Measurements from ENCODE around the gene NCOR2. TPM values are rescaled to one million over a fixed set of nuclear protein-coding genes. Genes with fewer than 3 reads are reported as not detected.

Gene NCOR2
- total RNA-seq, 1 donor from 2014 or later: 118 TPM

DNA sequence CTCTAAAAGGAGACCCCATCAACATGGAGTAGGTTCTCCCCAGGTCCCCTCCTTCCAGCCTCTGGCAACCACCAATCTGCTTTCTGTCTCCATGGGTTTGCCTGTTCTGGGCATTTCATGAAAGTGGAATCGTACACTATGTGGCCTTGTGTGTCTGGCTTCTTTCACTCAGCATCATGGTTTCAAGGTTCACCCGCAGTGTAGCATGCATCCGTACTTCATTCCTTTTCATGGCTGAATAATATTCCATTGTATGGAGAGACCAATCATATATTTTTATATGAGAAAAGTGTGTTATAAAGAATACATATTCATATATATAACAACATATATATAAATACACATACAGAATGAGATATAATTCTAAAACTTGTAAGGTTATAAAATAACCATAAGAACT lies 19.8 kb downstream of the NCOR2 start:
- no peaks in the 10 kb centered on the region for H3K9me3 Mint-ChIP-seq
- DNase-seq (ENCODE audit: low spot score): no peak

DNA sequence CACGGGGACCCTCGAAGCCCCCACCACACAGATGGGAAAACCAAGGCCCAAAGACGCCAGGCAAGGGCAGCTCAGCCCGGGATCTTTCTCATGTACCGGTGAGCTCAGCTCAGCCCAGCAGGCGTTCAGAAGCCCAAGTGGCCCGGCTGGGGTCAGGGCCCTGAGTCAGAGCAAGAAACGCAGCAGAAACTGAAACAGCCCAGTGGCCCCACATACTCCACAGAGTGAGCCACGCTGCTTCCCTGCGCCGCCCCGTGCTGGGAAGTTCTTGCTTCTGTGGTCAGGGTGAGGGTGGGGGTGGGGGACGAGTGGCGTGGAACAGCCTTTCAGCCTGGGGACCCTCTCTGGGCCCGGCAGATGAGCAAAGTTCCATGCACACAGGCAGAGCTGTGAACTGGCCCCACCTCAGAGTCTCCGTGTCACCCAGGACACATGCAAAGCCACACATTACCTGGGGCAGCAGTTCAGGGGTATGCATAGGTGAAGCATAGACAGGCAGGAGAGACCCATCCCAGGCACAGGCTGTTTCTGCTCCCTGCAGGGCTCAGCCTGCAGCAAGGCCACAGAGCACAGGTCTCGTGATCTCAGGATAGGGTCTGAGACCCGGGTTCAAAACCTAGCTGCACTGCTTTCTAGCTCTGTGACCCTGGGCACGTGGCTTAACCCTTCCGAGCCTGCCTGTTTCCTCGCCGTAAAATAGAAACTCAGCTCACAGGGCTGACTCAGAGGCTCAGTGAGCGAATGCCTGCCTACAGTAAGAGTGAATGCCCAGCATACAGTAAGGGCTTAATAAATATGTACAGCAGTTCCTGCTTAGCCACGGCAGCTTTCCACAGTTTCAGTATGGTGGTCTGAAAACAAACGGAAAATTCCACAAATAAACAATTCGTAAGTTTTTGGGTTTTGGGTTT lies 21.6 kb downstream of the NCOR2 start:
- H3K4me3 Mint-ChIP-seq: peak overlapping the region; percentile 26
- no peaks in the 10 kb centered on the region for H3K9me3 Mint-ChIP-seq
- DNase-seq (ENCODE audit: low spot score): peak; percentile 57
- peaks cover 6% of the 10 kb centered on the region for H3K36me3 Mint-ChIP-seq (ENCODE audit: low read depth)
- H3K4me1 Mint-ChIP-seq (ENCODE audit: low read depth): peaks cover 50% of the 10 kb centered on the region
- H3K27me3 Mint-ChIP-seq (ENCODE audit: insufficient read depth): peaks cover 3% of the 10 kb centered on the region
- peak overlapping the region; percentile 58 for H3K27ac Mint-ChIP-seq
- intact Hi-C loops (cut with micrococcal nuclease): loop anchor here (1.0 to 5.0 kb wide), 6 partner anchors 21 to 229 kb away; no protein-coding TSS in a partner anchor

More for the DNA sequence above, 19.8 kb downstream of the NCOR2 start:
- H3K27me3 Mint-ChIP-seq (ENCODE audit: insufficient read depth): peaks cover 3% of the 10 kb centered on the region
- H3K36me3 Mint-ChIP-seq (ENCODE audit: low read depth): peaks cover 6% of the 10 kb centered on the region
- H3K4me3 Mint-ChIP-seq: no peak overlapping the region
- peaks cover 62% of the 10 kb centered on the region for H3K4me1 Mint-ChIP-seq (ENCODE audit: low read depth)
- H3K27ac Mint-ChIP-seq: no peak overlapping the region
- intact Hi-C loops (cut with micrococcal nuclease): loop anchor here (2.0 to 5.0 kb wide), 2 partner anchors 95 to 219 kb away; no protein-coding TSS in a partner anchor

DNA sequence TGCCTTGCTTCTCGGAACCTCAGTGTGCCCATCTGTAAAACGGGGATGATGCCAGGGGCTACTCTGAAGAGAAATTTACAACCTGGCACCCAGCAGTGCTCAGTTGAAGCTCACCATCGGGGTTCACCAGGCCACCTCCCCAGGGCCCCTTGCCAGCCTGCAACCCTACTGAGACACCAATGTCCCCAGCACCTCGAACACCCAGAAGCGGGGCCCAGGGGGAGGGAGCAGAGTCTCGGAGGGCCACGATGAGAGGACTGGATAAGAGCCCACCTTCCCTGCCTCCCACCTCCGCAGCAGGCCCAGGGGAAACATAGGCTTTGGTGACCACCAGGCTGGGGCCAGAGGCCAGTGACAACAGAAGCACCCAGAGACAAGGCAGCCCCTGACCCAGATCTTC lies 22.4 kb downstream of the NCOR2 start:
- H3K36me3 Mint-ChIP-seq (ENCODE audit: low read depth): peaks cover 6% of the 10 kb centered on the region
- peaks cover 42% of the 10 kb centered on the region for H3K4me1 Mint-ChIP-seq (ENCODE audit: low read depth)
- peaks cover 3% of the 10 kb centered on the region for H3K27me3 Mint-ChIP-seq (ENCODE audit: insufficient read depth)
- DNase-seq (ENCODE audit: low spot score): no peak
- no peak overlapping the region for H3K27ac Mint-ChIP-seq
- no peak overlapping the region for H3K4me3 Mint-ChIP-seq
- intact Hi-C loops (cut with micrococcal nuclease): loop anchor here (1.0 to 5.0 kb wide), 4 partner anchors 21 to 230 kb away; no protein-coding TSS in a partner anchor
- H3K9me3 Mint-ChIP-seq: no peaks in the 10 kb centered on the region

DNA sequence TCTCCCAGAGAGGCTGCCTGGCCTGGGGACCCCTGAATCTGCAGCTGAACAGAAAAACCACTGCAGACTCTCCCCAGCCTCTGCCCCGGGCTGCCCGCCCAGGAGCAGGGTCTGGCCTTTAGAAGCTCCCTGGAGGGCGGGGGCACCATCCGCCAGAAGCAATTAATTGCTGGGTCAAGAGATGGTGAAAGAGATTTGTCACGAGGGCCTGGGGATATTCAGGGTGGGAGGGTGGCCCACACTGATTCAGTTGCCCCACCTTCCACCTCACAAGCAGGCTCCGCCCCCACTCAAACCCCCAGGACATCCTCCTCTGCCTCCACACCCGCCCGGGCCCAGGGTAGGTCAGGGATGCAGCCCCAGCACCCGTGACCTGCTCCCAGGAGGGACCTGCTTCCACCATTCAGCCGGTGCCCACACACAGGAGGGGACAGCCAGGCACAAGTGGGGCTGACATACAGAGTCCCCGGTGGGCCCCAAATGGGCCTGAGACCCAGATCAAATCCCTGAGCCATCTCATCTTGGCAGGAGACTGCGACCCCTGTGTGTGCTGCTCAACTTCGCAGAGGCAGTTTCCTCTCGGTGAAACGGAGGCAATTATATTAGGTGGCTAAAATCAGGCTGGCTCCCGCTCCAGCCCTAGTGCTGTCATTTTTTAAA lies 23.0 kb downstream of the NCOR2 start:
- H3K4me3 Mint-ChIP-seq: no peak overlapping the region
- peaks cover 43% of the 10 kb centered on the region for H3K4me1 Mint-ChIP-seq (ENCODE audit: low read depth)
- no peak for DNase-seq (ENCODE audit: low spot score)
- peaks cover 6% of the 10 kb centered on the region for H3K36me3 Mint-ChIP-seq (ENCODE audit: low read depth)
- no peaks in the 10 kb centered on the region for H3K9me3 Mint-ChIP-seq
- peaks cover 3% of the 10 kb centered on the region for H3K27me3 Mint-ChIP-seq (ENCODE audit: insufficient read depth)
- H3K27ac Mint-ChIP-seq: no peak overlapping the region
- intact Hi-C loops (cut with micrococcal nuclease): loop anchor here (2.0 kb wide), 1 partner anchor 230 kb away; no protein-coding TSS in a partner anchor

DNA sequence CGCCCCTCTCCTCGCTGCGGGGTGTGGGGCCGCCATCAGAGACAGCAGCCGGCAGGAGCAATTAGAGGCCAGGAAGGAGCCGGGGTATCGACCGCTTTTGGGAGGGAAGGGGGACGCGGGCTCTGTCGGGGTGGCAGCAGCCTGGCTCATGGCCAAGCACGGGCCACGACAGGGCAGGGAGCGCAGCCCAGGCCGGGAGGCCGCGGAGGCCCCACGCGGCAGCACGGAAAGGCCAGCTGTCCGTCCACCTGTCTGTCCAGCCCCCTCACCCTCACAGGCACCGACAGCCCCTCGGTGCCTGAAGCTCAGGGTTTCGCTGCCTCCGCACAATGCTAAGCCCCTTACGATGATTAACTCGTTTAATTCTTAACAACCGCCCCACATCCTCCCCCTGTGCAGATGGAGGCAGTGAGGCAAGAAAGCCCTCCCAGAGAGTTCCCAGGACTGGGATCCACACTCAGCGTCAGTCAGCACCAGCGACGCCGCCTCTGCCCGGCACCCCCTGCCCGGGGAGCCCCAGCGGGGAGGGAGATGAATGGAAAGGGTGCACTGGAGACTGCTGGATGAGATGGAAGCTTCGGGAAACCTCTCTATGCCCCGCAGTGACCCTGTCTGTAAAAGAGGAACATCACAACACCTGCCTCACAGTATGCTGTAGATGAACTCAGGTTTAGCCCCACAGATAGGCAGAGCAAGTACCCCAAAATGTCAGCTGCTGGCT lies 23.7 kb downstream of the NCOR2 start:
- peaks cover 6% of the 10 kb centered on the region for H3K36me3 Mint-ChIP-seq (ENCODE audit: low read depth)
- intact Hi-C loops (cut with micrococcal nuclease): loop anchor here (2.0 kb wide), 1 partner anchor 231 kb away; no protein-coding TSS in a partner anchor
- no peak overlapping the region for H3K4me3 Mint-ChIP-seq
- no peak overlapping the region for H3K27ac Mint-ChIP-seq
- no peaks in the 10 kb centered on the region for H3K9me3 Mint-ChIP-seq
- DNase-seq (ENCODE audit: low spot score): no peak
- peaks cover 3% of the 10 kb centered on the region for H3K27me3 Mint-ChIP-seq (ENCODE audit: insufficient read depth)
- peaks cover 41% of the 10 kb centered on the region for H3K4me1 Mint-ChIP-seq (ENCODE audit: low read depth)

DNA sequence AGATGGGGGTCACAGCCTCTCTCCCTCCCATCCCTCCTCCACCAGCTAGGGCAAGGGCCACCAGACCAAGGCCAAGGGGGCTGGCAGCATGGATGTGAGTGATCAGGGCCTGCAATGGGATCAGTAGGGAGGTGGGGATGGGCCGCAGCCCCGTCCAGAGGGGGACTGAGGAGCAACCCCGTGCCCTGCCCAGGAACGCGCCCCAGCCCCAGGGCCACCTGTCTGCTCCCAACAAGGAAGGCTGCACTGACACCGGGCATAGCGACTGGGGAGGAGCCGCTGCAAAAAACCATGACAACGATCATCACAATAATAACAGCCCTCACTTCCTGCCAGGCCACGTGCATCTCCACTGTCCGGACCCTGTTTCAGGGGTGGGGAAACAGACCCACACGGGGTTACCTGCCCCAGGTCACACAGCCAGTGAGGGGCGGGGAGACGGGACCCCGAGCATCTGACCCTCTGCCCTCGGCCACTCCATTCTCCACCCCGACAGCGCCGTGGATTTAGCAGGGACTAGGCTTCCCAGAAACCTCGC lies 24.3 kb downstream of the NCOR2 start:
- intact Hi-C loops (cut with micrococcal nuclease): no loop called here
- peaks cover 6% of the 10 kb centered on the region for H3K36me3 Mint-ChIP-seq (ENCODE audit: low read depth)
- H3K27me3 Mint-ChIP-seq (ENCODE audit: insufficient read depth): peaks cover 3% of the 10 kb centered on the region
- no peak for DNase-seq (ENCODE audit: low spot score)
- peaks cover 36% of the 10 kb centered on the region for H3K4me1 Mint-ChIP-seq (ENCODE audit: low read depth)
- H3K9me3 Mint-ChIP-seq: no peaks in the 10 kb centered on the region
- H3K27ac Mint-ChIP-seq: no peak overlapping the region
- H3K4me3 Mint-ChIP-seq: no peak overlapping the region

DNA sequence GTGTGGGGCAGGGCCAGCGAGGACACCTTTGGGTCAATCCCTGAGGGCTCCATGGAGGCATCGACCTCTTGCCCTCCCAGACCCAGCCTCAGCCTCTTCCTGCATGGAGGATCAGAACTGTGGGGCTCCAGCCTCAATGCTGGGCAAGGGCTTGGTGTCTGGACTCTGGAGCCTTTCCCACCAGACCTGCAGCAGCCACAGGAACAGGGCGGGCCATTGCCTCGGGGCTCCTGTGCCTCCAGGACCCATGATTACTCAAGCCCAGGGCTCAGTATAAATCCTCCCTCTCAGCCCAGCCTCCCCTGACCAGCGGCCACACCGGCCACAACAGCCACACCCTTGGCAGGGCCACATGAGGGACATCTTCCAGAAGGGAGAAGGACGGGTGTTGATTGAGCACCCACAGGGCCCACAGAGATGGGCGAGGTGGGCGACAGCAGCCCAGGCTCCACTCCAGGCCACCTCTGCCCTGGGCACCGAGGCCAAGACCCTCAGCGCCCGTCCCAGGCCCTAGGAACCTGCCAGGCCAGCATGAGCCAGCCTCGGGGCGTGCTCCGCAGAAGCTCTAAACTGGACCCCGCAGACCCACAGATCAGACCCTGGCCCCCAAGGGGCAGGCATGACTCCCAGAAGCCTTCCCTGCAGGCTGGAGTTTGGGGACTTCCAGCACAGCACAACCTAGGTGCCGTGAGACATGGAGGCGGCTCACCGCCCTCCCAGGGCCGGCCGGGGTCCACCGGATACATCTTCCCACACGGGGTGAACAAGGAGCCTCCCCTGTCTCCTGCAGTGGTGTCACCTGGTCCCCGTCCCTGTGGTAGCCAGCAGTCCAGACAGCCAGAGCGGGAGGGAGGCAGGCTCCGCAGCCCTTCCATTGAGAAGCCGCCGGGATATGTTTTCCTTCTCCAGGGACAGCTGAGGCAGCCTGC lies 25.1 kb downstream of the NCOR2 start:
- intact Hi-C loops (cut with micrococcal nuclease): no loop called here
- Mint-ChIP-seq H3K4me3 (no peak overlapping the region), H3K27me3 (ENCODE audit: insufficient read depth) (peaks cover 3% of the 10 kb centered on the region), H3K27ac (no peak overlapping the region), H3K9me3 (no peaks in the 10 kb centered on the region), H3K36me3 (ENCODE audit: low read depth) (peaks cover 2% of the 10 kb centered on the region), H3K4me1 (ENCODE audit: low read depth) (peaks cover 32% of the 10 kb centered on the region)
- DNase-seq (ENCODE audit: low spot score): no peak

DNA sequence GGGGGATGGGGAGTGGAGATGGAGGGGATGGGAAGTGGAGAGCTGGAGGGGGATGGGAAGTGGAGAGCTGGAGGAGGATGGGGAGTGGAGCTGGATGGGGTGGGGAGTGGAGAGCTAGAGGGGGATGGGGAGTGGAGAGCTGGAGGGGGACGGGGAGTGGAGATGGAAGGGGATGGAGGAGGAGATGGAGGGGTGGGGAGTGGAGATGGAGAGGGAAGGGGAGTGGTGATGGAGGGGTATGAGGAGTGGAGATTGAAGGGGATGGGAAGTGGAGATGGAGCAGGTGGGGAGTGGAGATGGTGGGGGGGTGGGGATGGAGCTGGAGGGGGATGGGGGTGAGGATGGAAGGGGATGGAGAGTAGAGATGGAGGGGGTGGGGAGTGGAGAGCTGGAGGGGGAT lies 26.1 kb downstream of the NCOR2 start:
- DNase-seq (ENCODE audit: low spot score): no peak
- no peaks in the 10 kb centered on the region for H3K9me3 Mint-ChIP-seq
- no peak overlapping the region for H3K27ac Mint-ChIP-seq
- H3K4me3 Mint-ChIP-seq: no peak overlapping the region
- peaks cover 24% of the 10 kb centered on the region for H3K4me1 Mint-ChIP-seq (ENCODE audit: low read depth)
- intact Hi-C loops (cut with micrococcal nuclease): no loop called here
- peaks cover 3% of the 10 kb centered on the region for H3K27me3 Mint-ChIP-seq (ENCODE audit: insufficient read depth)
- H3K36me3 Mint-ChIP-seq (ENCODE audit: low read depth): no peaks in the 10 kb centered on the region

DNA sequence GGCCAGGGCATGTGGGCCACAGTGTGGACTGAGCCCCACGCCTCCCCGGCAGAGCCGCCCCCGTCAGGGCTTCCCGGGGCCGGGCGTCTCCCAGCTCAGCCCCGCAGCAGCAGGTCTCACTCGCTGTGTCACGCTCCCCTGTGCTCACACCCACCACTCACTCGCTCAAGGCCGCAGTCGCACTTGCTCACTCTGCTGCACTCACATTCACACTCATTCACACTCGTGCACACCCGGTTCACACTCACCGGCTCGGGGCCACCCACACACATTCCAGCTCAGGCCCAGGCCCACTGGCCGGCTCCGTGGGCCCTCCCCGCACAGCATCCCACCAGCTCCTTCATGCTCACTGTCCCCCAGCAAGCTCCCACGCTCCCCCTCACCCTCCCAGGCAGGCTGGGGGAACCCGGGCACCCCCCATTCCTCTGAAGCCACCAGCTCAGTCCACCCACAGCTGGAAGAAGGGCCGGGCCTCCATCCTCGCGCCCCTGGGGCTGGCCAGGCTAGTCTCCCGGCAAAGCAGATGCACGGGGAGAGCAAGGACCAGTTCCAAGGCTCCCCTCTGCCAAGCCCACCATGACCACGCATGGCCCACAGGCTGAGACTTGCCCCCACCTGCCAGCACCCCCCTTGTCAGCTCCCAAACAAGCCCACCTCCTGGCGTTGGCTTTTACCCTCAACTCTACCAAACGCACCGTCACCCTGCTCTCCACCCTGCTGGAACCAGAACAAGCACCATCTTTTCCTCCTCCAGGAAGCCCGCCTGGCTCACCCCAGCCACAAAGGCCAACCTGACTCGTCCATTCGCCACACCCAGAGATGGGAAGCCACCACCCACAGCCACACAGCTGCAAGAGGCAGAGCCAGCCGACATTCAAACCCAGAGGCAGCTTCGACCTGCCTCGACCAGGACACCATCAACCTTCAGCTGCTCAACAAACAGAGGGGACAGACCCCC lies 28.0 kb downstream of the NCOR2 start:
- Mint-ChIP-seq H3K9me3 (no peaks in the 10 kb centered on the region), H3K4me3 (no peak overlapping the region), H3K4me1 (ENCODE audit: low read depth) (peaks cover 5% of the 10 kb centered on the region), H3K27me3 (ENCODE audit: insufficient read depth) (no peaks in the 10 kb centered on the region), H3K36me3 (ENCODE audit: low read depth) (no peaks in the 10 kb centered on the region), H3K27ac (peak overlapping the region; percentile 16)
- DNase-seq (ENCODE audit: low spot score): no peak
- intact Hi-C loops (cut with micrococcal nuclease): no loop called here

DNA sequence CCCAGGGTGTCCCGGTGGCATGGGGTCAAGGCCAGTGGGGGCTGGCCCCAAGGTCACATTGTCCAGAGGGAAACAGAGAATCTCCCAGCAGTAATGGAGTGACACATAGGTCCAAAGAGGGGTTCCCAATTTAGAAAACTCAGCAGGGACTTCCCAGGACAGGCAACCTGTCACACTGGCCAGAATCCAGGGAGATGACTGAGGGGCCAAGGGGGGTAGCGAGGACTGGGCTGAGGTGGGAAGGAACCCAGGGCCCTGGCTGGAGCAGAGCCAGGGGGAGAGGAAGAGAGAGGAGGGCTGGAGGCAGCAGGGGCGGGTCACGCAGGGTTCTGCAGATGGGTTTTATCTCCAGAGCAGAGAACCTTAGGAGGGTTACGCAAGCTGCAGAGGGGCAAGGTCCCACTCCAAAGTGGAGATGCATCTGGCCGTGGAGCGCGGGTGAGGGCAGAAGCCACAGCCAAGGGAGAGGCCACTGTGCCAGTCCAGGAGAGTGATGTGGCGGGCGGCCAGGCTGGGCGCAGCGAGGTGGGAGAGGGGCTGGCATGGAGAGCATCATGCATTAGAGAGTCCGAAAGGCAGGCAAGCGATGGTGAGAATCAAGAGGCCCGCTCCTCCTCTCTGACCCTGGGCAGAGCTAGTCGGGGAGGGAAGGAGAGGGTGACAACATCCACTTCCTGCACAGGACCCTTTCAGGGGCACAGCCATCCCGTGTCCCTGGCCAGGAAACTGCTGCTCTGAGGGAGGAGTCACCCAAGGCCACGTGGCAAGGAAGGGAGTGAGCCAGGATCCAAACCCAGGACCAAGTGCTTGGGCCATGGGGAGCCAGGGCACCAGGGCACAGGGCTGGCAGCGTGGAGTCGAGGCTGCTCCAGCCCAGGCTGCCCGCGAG lies 29.0 kb downstream of the NCOR2 start:
- Mint-ChIP-seq H3K9me3 (no peaks in the 10 kb centered on the region), H3K4me3 (no peak overlapping the region), H3K4me1 (ENCODE audit: low read depth) (peaks cover 5% of the 10 kb centered on the region), H3K27me3 (ENCODE audit: insufficient read depth) (no peaks in the 10 kb centered on the region), H3K27ac (no peak overlapping the region), H3K36me3 (ENCODE audit: low read depth) (no peaks in the 10 kb centered on the region)
- no peak for DNase-seq (ENCODE audit: low spot score)
- intact Hi-C loops (cut with micrococcal nuclease): no loop called here
